Transverse colon (tissue), 4 donors: ENCODE results near the gene SP140L. TPM values are rescaled to one million over a fixed set of nuclear protein-coding genes. Genes with fewer than 3 reads are reported as not detected.

ENCODE experiments used
- DNase-seq: peaks from one replicate; pipeline ENCODE4 v3.0.0-alpha.2; 2019
- H3K27ac ChIP-seq, 4 donors: fragments of 200-600 bp; sonication (generic); 2 replicates each; pipeline ENCODE4 v1.5.1; 2016 to 2018; ENCODE audit warnings: inconsistent platforms in 4 of 4
- H3K27me3 ChIP-seq: fragments of 200-600 bp; sonication (generic); 2 replicates; pipeline ENCODE4 v1.5.1; 2017; ENCODE audit warnings: inconsistent platforms
- H3K36me3 ChIP-seq, 4 donors: fragments of 200-600 bp; sonication (generic); 2 replicates each; pipeline ENCODE4 v1.5.1; 2017 to 2019; ENCODE audit warnings: inconsistent platforms in 4 of 4
- H3K4me1 ChIP-seq, 4 donors: fragments of 200-600 bp; sonication (generic); 2 replicates each; pipeline ENCODE4 v1.5.1; 2017 to 2020; ENCODE audit warnings: inconsistent platforms in 4 of 4
- H3K4me3 ChIP-seq, 4 donors: fragments of 200-600 bp; sonication (generic); 1 replicate in 1 of 4; 2 replicates in 3 of 4; pipeline versions ENCODE4 v1.5.1 to v1.6.1; 2017 to 2019; ENCODE audit warnings: inconsistent platforms in 4 of 4
- H3K9me3 ChIP-seq, 2 donors: fragments of 200-600 bp; sonication (generic); 2 replicates each; pipeline ENCODE4 v1.5.1; 2017 to 2019; ENCODE audit warnings: inconsistent platforms in 2 of 2
- CTCF ChIP-seq, 5 experiments: fragments of 200-600 bp in 3 of 5; fragments of 450-650 bp in 2 of 5; sonication (generic) in 3 of 5; IDR thresholded peaks; 1 replicate in 2 of 5; 2 replicates in 3 of 5; pipeline ENCODE4 v1.5.1; 2016 to 2017; ENCODE audit warnings: antibody characterized with exemption in 5 of 5, inconsistent platforms in 3 of 5, mild to moderate bottlenecking in 2 of 5, moderate library complexity in 1 of 5
- EP300 ChIP-seq: sonication (generic); formaldehyde crosslinking; IDR thresholded peaks from one replicate; pipeline ENCODE4 v1.6.1; 2017; ENCODE audit warnings: antibody characterized with exemption, low read depth
- POLR2A ChIP-seq: fragments of 450-650 bp; IDR thresholded peaks from one replicate; pipeline ENCODE4 v1.6.1; 2016; ENCODE audit warnings: antibody characterized with exemption, mild to moderate bottlenecking, moderate library complexity
- POLR2AphosphoS5 ChIP-seq, 3 donors: sonication (generic); formaldehyde crosslinking; IDR thresholded peaks; one replicate each; pipeline ENCODE4 v1.6.1; 2016; ENCODE audit warnings: antibody characterized with exemption in 3 of 3
- WGBS, 2 donors: methylation state at CpG; one replicate each; pipeline ENCODE4 v1.1.5; 2018; ENCODE audit warnings: low coverage in 1 of 2; 5-methylcytosine and 5-hydroxymethylcytosine counted together
- in situ Hi-C, 4 donors: fragments of 200-750 bp; cut with MboI; loops; one replicate each; pipeline versions ENCODE4 v1.15.0 to v1.15.1; 2017; ENCODE audit warnings: low sequenced_read_pairs in 3 of 4, low pct_ligation_motif_present in 1 of 4, low pct_unique_long_range_greater_than_20kb in 1 of 4
- intact Hi-C: fragments of 100-400 bp; cut with DNase I; formaldehyde crosslinking; loops from one replicate; pipeline ENCODE4 v1.15.1; 2023; ENCODE audit warnings: low total_unique reads
- total RNA-seq, 4 donors: library from RNA; depleted of rRNA; stranded (reverse); fragments of >200 nt; gene quantifications; one replicate each; pipeline ENCODE4 v1.1.0, GENCODE V29; 2016

Gene SP140L
- total RNA-seq, 4 donors from 2014 or later = 6.8 to 32.9 (median 17.9) TPM

DNA sequence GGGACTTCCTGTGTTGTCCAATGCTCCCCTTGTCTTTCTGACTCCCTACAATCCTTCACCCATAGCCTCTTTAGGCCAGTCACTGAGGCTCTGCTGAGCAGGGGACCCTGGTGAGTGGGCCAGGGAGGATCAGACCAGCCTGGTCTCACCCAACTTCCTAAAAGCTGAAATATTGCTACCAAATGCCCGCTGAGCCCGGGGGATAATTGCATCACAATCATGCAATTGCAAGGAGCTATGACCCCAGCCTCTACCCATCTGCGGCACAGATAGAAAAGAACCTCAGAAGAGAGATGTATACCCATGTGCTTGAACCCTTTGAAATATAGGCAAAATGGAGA is 85.3 kb downstream of the SP140L start:
- H3K36me3 ChIP-seq = no peaks in the 10 kb centered on the region
- no peaks in the 10 kb centered on the region for H3K9me3 ChIP-seq
- H3K4me3 ChIP-seq = peak overlapping the region; percentile 44 to 69 (median 60)
- peaks cover 7 to 35% (median 16%) of the 10 kb centered on the region in 4 donors for H3K4me1 ChIP-seq
- TF ChIP-seq POLR2AphosphoS5 (IDR thresholded peaks at IDR 0.05) (no peak), CTCF (IDR thresholded peaks at IDR 0.05) (no peak), EP300 (no peak), POLR2A (no peak)
- no peaks in the 10 kb centered on the region for H3K27me3 ChIP-seq
- 86 to 100% methylated on average over 1 to 3 of the region's 3 CpGs for WGBS, 2 donors
- in situ Hi-C loops (no loop called here), intact Hi-C loops (no loop called here)
- DNase-seq = no peak
- H3K27ac ChIP-seq = peak overlapping the region; percentile 89 to 95 (median 90)

DNA sequence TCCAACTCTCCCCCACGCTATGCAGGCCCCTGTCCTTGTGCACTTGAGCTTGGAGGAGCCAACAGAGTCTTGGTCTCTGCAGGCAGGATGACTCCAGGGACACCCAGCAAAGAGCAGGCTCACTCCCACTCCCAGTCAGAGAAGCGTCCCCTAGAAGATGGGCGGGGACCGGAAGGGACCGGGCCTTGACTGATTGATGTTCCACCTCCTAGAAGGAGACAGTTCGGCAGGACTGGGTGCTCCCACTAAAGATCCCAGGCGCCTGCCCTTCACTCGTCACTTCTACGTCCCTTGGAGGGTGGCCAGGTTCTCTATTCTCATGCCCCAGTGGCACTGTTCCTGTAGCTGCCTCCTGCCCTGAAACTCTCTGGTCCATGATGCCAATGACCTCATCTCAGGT is 85.9 kb downstream of the SP140L start:
- H3K4me3 ChIP-seq = no peak overlapping the region
- H3K36me3 ChIP-seq = no peaks in the 10 kb centered on the region
- DNase-seq = no peak
- intact Hi-C loops = no loop called here
- no peaks in the 10 kb centered on the region for H3K27me3 ChIP-seq
- no peaks in the 10 kb centered on the region for H3K9me3 ChIP-seq
- whole genome bisulfite sequencing, 2 donors = 92 to 97% methylated on average over 5 to 9 of the region's 9 CpGs
- peaks cover 7 to 40% (median 21%) of the 10 kb centered on the region in 4 donors for H3K4me1 ChIP-seq
- H3K27ac ChIP-seq = peak overlapping the region in 1 of 4 donors; percentile 89
- in situ Hi-C loops = no loop called here
- TF ChIP-seq EP300 (no peak), CTCF (IDR thresholded peaks at IDR 0.05) (no peak), POLR2AphosphoS5 (IDR thresholded peaks at IDR 0.05) (no peak), POLR2A (no peak)

GRCh38 chr2:230413479-230413878 is 86.5 kb downstream of the SP140L start:
- in situ Hi-C loops = no loop called here
- Histone ChIP-seq H3K4me3 (no peak overlapping the region), H3K27ac (no peak overlapping the region), H3K4me1 (peaks cover 7 to 45% (median 24%) of the 10 kb centered on the region in 4 donors), H3K36me3 (no peaks in the 10 kb centered on the region), H3K9me3 (no peaks in the 10 kb centered on the region), H3K27me3 (no peaks in the 10 kb centered on the region)
- DNase-seq = no peak
- TF ChIP-seq POLR2AphosphoS5 (IDR thresholded peaks at IDR 0.05) (no peak), POLR2A (no peak), EP300 (no peak), CTCF (IDR thresholded peaks at IDR 0.05) (no peak)
- intact Hi-C loops = no loop called here
- 91% methylated on average over 3 of the region's 3 CpGs; no CpG with 5 or more reads in 1 of the 2 donors for WGBS, 2 donors

- Histone ChIP-seq H3K4me1 (peaks cover 7 to 52% (median 29%) of the 10 kb centered on the region in 4 donors), H3K27me3 (no peaks in the 10 kb centered on the region), H3K27ac (no peak overlapping the region), H3K4me3 (no peak overlapping the region), H3K36me3 (no peaks in the 10 kb centered on the region), H3K9me3 (no peaks in the 10 kb centered on the region)
- in situ Hi-C loops (no loop called here), intact Hi-C loops (no loop called here)
- DNase-seq = no peak
- 91% methylated on average over 6 of the region's 6 CpGs; no CpG with 5 or more reads in 1 of the 2 donors for WGBS, 2 donors
- TF ChIP-seq POLR2A (no peak), POLR2AphosphoS5 (IDR thresholded peaks at IDR 0.05) (no peak), CTCF (IDR thresholded peaks at IDR 0.05) (no peak), EP300 (no peak)
These were observed 87.3 kb downstream of the SP140L start for GRCh38 chr2:230414302-230414701.
